Neuron (in vitro differentiated cells): ENCODE measurements around the gene SOS1.

ENCODE experiments used
- H2AFZ ChIP-seq: one replicate; pipeline ENCODE4 v1.6.1; 2013; ENCODE audit warnings: low read depth, mild to moderate bottlenecking, inconsistent platforms, low read length, moderate library complexity
- H3K27me3 ChIP-seq: one replicate; pipeline ENCODE4 v1.6.1; 2013; ENCODE audit warnings: low read length; ENCODE audit not compliant: insufficient read depth
- H3K36me3 ChIP-seq: one replicate; pipeline ENCODE4 v1.6.1; 2013; ENCODE audit warnings: low read length; ENCODE audit not compliant: insufficient read depth
- H3K4me1 ChIP-seq: one replicate; pipeline ENCODE4 v1.6.1; 2013; ENCODE audit warnings: low read length; ENCODE audit not compliant: insufficient read depth
- H3K4me3 ChIP-seq: 2 replicates; pipeline ENCODE4 v1.5.1; 2013; ENCODE audit warnings: mild to moderate bottlenecking, low read length, moderate library complexity
- H3K9me3 ChIP-seq: one replicate; pipeline ENCODE4 v1.6.1; 2013; ENCODE audit warnings: low read length

SOS1 gene

GRCh38 chr2:39022642-39023235, 98.1 kb downstream of the SOS1 start:
- H3K27me3 ChIP-seq: no peaks in the 10 kb centered on the region
- H3K4me1 ChIP-seq: no peaks in the 10 kb centered on the region
- H3K4me3 ChIP-seq: no peak overlapping the region
- H3K9me3 ChIP-seq: no peaks in the 10 kb centered on the region
- H3K36me3 ChIP-seq: peaks cover 15% of the 10 kb centered on the region
- no peak overlapping the region for H2AFZ ChIP-seq

- Histone ChIP-seq H3K4me1 (no peaks in the 10 kb centered on the region), H3K27me3 (no peaks in the 10 kb centered on the region), H2AFZ (no peak overlapping the region), H3K9me3 (no peaks in the 10 kb centered on the region), H3K36me3 (peaks cover 21% of the 10 kb centered on the region), H3K4me3 (no peak overlapping the region)
Observed at GRCh38 chr2:39020383-39020782, 100.5 kb downstream of the SOS1 start.

GRCh38 chr2:39018638-39019037, 102.2 kb downstream of the SOS1 start:
- H3K27me3 ChIP-seq: no peaks in the 10 kb centered on the region
- H3K9me3 ChIP-seq: no peaks in the 10 kb centered on the region
- H3K36me3 ChIP-seq: peaks cover 21% of the 10 kb centered on the region
- H3K4me3 ChIP-seq: no peak overlapping the region
- no peaks in the 10 kb centered on the region for H3K4me1 ChIP-seq
- H2AFZ ChIP-seq: no peak overlapping the region

DNA sequence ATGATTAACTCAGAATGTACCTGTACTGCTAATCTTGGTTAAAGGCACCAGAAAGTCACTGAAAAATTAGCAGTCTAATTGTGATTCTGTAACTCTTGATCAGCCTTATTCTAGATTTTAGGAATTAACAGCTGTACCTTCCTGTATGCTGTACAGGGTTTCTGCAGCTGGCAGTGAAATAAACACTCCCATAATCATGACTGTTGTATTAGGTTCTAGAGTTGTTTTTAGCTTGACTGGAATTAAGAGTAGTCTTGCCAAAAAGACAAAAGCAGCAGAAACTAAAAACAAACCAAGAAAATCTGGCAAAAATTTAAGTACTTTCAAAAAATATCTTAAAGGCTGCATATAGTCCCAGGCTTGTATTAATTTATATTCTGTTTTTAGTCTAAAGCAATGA, 103.5 kb downstream of the SOS1 start:
- peaks cover 28% of the 10 kb centered on the region for H3K36me3 ChIP-seq
- H3K4me3 ChIP-seq: no peak overlapping the region
- H2AFZ ChIP-seq: no peak overlapping the region
- no peaks in the 10 kb centered on the region for H3K27me3 ChIP-seq
- no peaks in the 10 kb centered on the region for H3K4me1 ChIP-seq
- no peaks in the 10 kb centered on the region for H3K9me3 ChIP-seq

GRCh38 chr2:39015424-39015823, 105.4 kb downstream of the SOS1 start:
- peaks cover 36% of the 10 kb centered on the region for H3K36me3 ChIP-seq
- H3K27me3 ChIP-seq: no peaks in the 10 kb centered on the region
- no peaks in the 10 kb centered on the region for H3K9me3 ChIP-seq
- H2AFZ ChIP-seq: no peak overlapping the region
- H3K4me3 ChIP-seq: no peak overlapping the region
- H3K4me1 ChIP-seq: no peaks in the 10 kb centered on the region

GRCh38 chr2:39013871-39014270, 107.0 kb downstream of the SOS1 start:
- H2AFZ ChIP-seq: no peak overlapping the region
- H3K9me3 ChIP-seq: no peaks in the 10 kb centered on the region
- no peaks in the 10 kb centered on the region for H3K4me1 ChIP-seq
- no peaks in the 10 kb centered on the region for H3K27me3 ChIP-seq
- no peak overlapping the region for H3K4me3 ChIP-seq
- peaks cover 42% of the 10 kb centered on the region for H3K36me3 ChIP-seq

DNA sequence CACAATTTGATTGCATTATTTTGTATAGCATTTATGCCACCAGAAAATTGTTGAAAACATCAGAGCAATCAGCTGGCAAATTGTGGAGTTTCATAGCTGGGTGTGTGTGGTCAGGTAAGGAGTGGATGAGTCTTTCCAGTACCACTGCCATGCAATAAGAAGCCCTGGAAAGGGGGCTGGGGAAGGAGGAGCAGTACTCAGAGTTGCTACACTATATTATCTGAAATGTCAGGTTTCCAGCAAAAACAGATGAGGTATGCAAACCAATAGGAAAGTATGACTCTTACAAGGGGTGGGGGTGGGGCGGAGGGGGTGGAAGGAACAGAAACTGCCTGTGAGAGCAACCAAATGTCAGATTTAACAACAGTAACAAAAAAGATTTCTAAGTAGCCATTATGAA, 112.2 kb downstream of the SOS1 start:
- Histone ChIP-seq H3K4me1 (no peaks in the 10 kb centered on the region), H2AFZ (no peak overlapping the region), H3K9me3 (peaks cover 2% of the 10 kb centered on the region), H3K4me3 (no peak overlapping the region), H3K27me3 (no peaks in the 10 kb centered on the region), H3K36me3 (peaks cover 77% of the 10 kb centered on the region)

DNA sequence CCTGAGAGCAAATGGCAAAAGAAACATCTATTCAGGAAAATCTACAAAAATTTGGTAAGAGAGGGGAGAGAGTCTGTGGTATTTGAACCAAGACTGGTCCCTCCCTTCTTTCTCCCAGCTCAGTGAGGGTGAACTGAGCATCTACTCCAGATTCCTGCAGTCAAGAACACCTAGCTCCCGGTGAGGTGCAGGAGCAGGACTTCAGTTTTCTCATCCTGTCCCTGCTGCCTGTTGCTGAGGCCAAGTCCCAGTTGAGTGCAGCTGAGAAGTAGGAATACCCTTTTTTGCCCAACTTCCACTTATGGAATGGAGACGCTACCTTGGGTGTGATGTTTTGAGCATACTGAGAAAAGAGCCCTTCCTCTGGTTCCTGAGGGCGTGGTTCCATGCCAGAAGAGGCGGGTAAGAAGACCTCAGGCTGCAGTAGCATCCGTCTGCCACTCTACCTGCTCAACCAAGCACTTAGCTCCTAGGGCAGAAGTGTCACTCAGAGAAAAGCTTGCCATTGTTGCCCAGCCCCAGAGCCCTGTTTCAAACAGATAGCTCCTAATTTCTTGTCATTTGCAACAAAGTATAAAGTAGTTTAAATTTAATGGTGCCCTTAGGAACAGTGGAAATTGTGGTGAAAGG, 112.9 kb downstream of the SOS1 start:
- Histone ChIP-seq H3K36me3 (peaks cover 71% of the 10 kb centered on the region), H2AFZ (no peak overlapping the region), H3K27me3 (no peaks in the 10 kb centered on the region), H3K9me3 (peaks cover 2% of the 10 kb centered on the region), H3K4me3 (no peak overlapping the region), H3K4me1 (no peaks in the 10 kb centered on the region)

DNA sequence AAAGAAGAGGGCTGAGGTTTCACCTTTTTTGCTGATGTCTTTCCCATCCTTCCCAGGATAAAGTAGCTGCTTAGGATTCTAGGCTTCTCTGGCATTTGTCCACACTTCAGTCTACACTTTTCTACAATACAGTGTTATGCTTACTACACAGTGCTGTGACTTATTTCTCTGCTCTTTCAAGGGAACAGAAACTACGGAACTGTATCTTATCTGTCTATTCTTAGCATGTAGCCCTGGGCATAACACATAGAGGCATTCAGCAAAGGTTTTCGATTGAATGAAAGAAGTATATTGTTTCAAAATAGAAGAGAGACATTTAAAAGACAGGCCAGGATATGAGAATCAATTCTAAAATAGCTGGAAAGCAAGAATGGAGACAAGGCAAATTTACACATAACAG, 120.3 kb downstream of the SOS1 start:
- H3K4me1 ChIP-seq: no peaks in the 10 kb centered on the region
- peaks cover 65% of the 10 kb centered on the region for H3K36me3 ChIP-seq
- H3K27me3 ChIP-seq: no peaks in the 10 kb centered on the region
- no peaks in the 10 kb centered on the region for H3K9me3 ChIP-seq
- H2AFZ ChIP-seq: no peak overlapping the region
- no peak overlapping the region for H3K4me3 ChIP-seq

- no peak overlapping the region for H2AFZ ChIP-seq
- no peaks in the 10 kb centered on the region for H3K27me3 ChIP-seq
Observed at GRCh38 chr2:38997781-38998180, 123.1 kb downstream of the SOS1 start.

GRCh38 chr2:38991899-38992298, 129.0 kb downstream of the SOS1 start:
- Histone ChIP-seq H3K36me3 (peaks cover 65% of the 10 kb centered on the region), H3K27me3 (no peaks in the 10 kb centered on the region), H3K4me3 (no peak overlapping the region), H3K9me3 (no peaks in the 10 kb centered on the region), H2AFZ (no peak overlapping the region), H3K4me1 (no peaks in the 10 kb centered on the region)

More at GRCh38 chr2:38997781-38998180, 123.1 kb downstream of the SOS1 start:
- Histone ChIP-seq H3K9me3 (no peaks in the 10 kb centered on the region), H3K4me1 (no peaks in the 10 kb centered on the region), H3K4me3 (no peak overlapping the region), H3K36me3 (peaks cover 70% of the 10 kb centered on the region)

DNA sequence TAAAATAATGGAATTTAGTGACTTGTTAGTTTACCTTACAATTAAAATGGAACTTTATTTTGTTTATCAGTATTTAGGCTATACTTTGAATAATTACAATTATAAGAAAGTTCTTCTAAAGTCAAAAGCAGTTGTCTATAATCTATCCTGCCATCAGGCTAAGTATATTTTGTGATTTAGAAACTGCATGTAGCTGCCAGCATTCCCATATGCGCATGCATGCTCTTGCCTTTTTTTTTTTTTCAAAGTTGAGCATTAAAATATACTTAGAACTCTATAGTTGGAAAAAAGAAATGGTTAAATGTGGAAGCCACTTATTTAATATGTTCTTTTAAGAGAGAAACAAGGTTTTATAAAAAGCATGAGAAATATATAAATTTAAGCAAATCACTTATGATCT, 132.1 kb downstream of the SOS1 start:
- H3K4me3 ChIP-seq: no peak overlapping the region
- H2AFZ ChIP-seq: no peak overlapping the region
- H3K9me3 ChIP-seq: peaks cover 3% of the 10 kb centered on the region
- no peaks in the 10 kb centered on the region for H3K27me3 ChIP-seq
- no peaks in the 10 kb centered on the region for H3K4me1 ChIP-seq
- H3K36me3 ChIP-seq: peaks cover 67% of the 10 kb centered on the region

GRCh38 chr2:38982498-38982897, 138.4 kb downstream of the SOS1 start:
- Histone ChIP-seq H2AFZ (no peak overlapping the region), H3K36me3 (peaks cover 30% of the 10 kb centered on the region), H3K4me1 (peaks cover 8% of the 10 kb centered on the region), H3K9me3 (peaks cover 3% of the 10 kb centered on the region), H3K27me3 (no peaks in the 10 kb centered on the region), H3K4me3 (no peak overlapping the region)
